NOMO-1 (cell line): ENCODE results near the gene FAM174B.

ENCODE experiments used
- DNase-seq, 2 experiments: peaks; one replicate each; lab custom pipeline; 2025; ENCODE audit not compliant: unreplicated experiment in 2 of 2; lab: John Stamatoyannopoulos, UW

Gene FAM174B

DNA sequence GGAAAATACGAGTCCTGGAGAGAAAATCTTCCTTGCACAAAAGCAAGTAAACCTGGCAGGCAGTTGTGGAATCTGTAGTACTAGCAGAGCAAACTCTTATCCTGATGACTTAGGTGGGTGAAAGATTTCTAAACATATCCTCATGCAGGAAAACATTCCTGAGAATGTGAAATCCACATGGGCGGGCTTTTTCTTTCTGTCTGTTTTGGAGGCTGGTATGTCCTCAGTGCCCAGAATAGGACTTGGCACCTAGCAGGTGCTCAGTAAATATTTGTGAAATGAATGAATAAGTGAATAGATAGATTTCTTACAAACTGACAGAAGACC is 53.3 kb downstream of the FAM174B start:
- no peak for DNase-seq

GRCh38 chr15:92601592-92602266 is 53.8 kb downstream of the FAM174B start:
- no peak for DNase-seq

DNA sequence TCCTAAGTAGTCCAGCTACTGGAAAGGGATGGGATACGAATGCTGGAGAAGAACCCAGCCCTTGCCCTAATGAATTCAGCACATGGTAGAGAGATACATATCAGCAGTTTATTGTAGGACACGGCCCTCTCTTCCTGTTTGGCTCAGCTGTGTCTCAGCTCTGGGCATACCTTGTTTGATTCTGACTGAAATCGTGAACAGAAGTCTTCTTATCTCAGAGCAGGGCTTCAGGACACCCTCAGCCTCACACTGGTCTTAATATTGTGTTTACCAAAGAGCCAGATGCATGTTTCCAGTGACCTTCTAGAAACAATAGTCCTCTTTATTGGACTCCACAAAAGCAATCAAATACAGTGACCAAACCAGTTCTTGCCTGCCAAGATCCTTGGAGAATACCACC is 54.7 kb downstream of the FAM174B start:
- DNase-seq, result no peak

- DNase-seq, result no peak
These were observed 56.1 kb downstream of the FAM174B start for GRCh38 chr15:92599394-92599970.

DNA sequence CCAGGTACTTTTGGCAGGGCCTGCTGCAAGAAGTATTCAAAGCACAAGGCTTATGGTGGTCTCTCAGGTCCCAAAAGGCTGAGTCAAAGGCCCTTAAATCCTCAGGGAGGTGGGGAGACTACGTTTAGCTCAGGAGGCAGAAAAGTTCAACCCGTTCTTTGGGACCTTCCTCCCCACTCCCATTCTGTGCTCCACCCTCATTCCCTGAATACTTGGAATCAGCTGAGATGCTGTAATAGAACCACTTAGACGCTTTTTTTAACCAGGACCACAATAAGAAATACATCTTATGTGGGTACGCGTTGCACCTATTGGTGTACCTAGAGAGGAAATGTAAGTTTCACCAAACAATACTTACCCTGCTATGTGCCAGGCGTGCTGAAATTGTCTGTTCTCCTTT is 58.0 kb downstream of the FAM174B start:
- no peak for DNase-seq

GRCh38 chr15:92596623-92597022 is 59.0 kb downstream of the FAM174B start:
- DNase-seq, result no peak

DNA sequence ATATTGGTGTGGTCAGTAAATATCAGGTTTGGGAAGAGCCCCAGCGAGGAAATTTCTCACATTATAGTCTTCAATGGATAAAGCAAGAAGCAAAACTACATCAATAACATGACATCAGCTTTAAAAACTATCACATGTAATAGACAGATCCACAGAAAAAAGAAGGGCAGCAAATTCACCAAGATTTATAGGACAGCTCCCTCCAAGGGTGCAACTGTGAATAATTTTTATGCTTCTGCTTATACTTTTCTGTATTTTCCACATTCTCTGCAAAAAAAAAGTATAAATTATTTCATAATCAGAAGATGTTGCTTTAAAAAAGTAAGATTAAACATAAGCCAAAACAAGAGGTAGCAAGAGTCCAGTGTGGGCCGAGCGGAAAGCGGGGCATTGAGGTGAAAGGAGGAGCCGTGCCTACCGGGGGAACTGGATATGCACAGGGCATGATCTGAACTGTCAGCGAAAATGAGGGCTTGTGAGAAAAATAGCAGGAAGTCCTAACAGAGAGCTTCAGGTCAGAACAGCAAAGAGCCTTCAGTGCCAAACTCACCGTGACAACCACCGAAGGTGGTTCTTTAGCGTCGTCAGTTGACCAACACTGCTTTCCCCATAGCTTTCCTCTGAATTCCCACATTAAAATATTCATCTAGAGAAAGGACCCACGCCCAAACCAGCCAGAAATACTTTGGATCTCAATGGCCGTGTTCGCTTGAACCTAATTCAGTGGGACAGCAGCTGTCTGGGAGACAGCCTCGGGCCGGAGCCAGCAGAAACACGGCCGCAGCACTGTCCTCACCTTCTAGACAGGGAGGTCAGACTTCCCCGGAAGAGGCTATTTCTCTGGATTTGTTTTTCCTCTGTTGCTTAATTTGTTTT is 59.8 kb downstream of the FAM174B start:
- no peak for DNase-seq

- no peak for DNase-seq
These were observed 64.3 kb downstream of the FAM174B start for GRCh38 chr15:92591275-92591674.

- no peak for DNase-seq
These were observed 68.6 kb downstream of the FAM174B start for GRCh38 chr15:92586966-92587365.

- no peak for DNase-seq
These were observed 69.1 kb downstream of the FAM174B start for GRCh38 chr15:92586383-92586942.

GRCh38 chr15:92584105-92584504 is 71.5 kb downstream of the FAM174B start:
- DNase-seq, result no peak

GRCh38 chr15:92583096-92584034 is 72.2 kb downstream of the FAM174B start:
- no peak for DNase-seq

- no peak for DNase-seq
These were observed 73.4 kb downstream of the FAM174B start for GRCh38 chr15:92582206-92582605.

GRCh38 chr15:92580933-92581445 is 74.6 kb downstream of the FAM174B start:
- DNase-seq, result no peak

GRCh38 chr15:92580521-92580920 is 75.1 kb downstream of the FAM174B start:
- no peak for DNase-seq

- DNase-seq, result no peak
These were observed 75.6 kb downstream of the FAM174B start for GRCh38 chr15:92579931-92580470.

DNA sequence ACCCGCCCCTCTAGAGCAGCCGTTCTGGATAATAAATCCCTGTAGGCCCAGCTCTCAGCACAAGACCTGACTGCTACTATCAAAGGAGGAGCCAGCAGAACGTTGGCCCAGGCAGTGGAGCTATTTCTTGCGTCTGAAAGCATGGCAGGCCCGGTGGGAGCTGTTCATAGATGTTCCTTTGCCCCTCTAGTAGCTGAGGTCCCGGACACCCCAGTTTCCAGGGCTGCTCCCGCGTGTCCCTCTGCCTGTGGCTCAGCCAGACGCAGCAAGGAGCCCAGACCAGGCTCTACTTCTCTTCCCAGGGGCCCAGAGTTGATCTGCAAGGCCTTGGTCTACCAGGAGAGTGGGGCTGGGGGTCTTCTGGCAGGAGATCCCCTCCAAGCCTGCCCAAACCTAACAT is 76.1 kb downstream of the FAM174B start:
- DNase-seq, result no peak

- DNase-seq, result no peak
These were observed 77.3 kb downstream of the FAM174B start for GRCh38 chr15:92578096-92578835.

- DNase-seq, result no peak
These were observed 78.9 kb downstream of the FAM174B start for GRCh38 chr15:92576597-92577200.
